IMR-90 (cell line): ENCODE measurements around the gene BTBD6.

Source experiments
- CEBPB ChIP-seq: IDR thresholded peaks from 2 replicates; pipeline ENCODE4 v1.6.1; 2012; ENCODE audit warnings: low read depth, low read length, improper control_type of control experiment
- CTCF ChIP-seq: conservative IDR thresholded peaks from 2 replicates; pipeline ENCODE4 v1.5.1; 2012; ENCODE audit warnings: mild to moderate bottlenecking, low read depth, low read length, improper control_type of control experiment
- POLR2A ChIP-seq: IDR thresholded peaks from 2 replicates; pipeline ENCODE4 v1.6.1; 2012; ENCODE audit warnings: mild to moderate bottlenecking, low read depth, low read length

GRCh38 chr14:105207996-105208737 lies 40.2 kb upstream of the BTBD6 start:
- TF ChIP-seq CTCF (no peak), POLR2A (no peak), CEBPB (no peak)
